ENCODE data around the gene BMP6. TPM values are rescaled to one million over a fixed set of nuclear protein-coding genes. Genes with fewer than 3 reads are reported as not detected.
"Not testable (repeated sequence)": the region's sequence is repeated elsewhere in the genome, so short reads cannot be mapped to it uniquely, and the experiment has no call there.

BMP6 gene
- total RNA-seq, 1 experiment from 2014 or later: 1.9 TPM

GRCh38 chr6:7813193-7813592, 87.3 kb downstream of the BMP6 start:
- intact Hi-C loops (cut with micrococcal nuclease; ENCODE audit: unreplicated experiment): no loop called here

GRCh38 chr6:7813704-7814103, 87.8 kb downstream of the BMP6 start:
- Histone ChIP-seq H3K27me3 (replicated peaks; ENCODE audit: insufficient read depth, low read depth, low read length, poor library complexity) (no peaks in the 10 kb centered on the region), H3K27ac (ENCODE audit: low read depth, low read length, poor library complexity, severe bottlenecking) (no peak overlapping the region), H3K4me3 (ENCODE audit: low read depth, low read length, poor library complexity, severe bottlenecking) (no peak overlapping the region), H3K9me3 (ENCODE audit: low read depth, low read length, poor library complexity, severe bottlenecking) (no peaks in the 10 kb centered on the region), H3K4me1 (ENCODE audit: insufficient read depth, low read length, poor library complexity, severe bottlenecking) (no peaks in the 10 kb centered on the region), H3K36me3 (ENCODE audit: insufficient read depth, low read length, poor library complexity, severe bottlenecking) (no peaks in the 10 kb centered on the region)
- BruUV-seq (replicated peaks): no TSS peak
- TF ChIP-seq CTCF (conservative IDR thresholded peaks at IDR 0.05; ENCODE audit: low read depth, low read length) (no peak), EZH2 (IDR thresholded peaks at IDR 0.05; ENCODE audit: borderline replicate concordance, low read depth, low read length, poor library complexity, severe bottlenecking) (no peak)
- intact Hi-C loops (cut with micrococcal nuclease; ENCODE audit: unreplicated experiment): no loop called here
- POLR2A ChIA-PET (ENCODE audit: low non-redundant PET): interaction anchor here (0.6 kb wide), 1 partner anchor 1257 kb away, joined by 3 read pairs; no protein-coding TSS in a partner anchor
- DNase-seq (ENCODE audit: low spot score): no peak
- CTCF ChIA-PET: no interaction called here

More at GRCh38 chr6:7813193-7813592, 87.3 kb downstream of the BMP6 start:
- Histone ChIP-seq H3K4me3 (ENCODE audit: low read depth, low read length, poor library complexity, severe bottlenecking) (no peak overlapping the region), H3K9me3 (ENCODE audit: low read depth, low read length, poor library complexity, severe bottlenecking) (no peaks in the 10 kb centered on the region), H3K36me3 (ENCODE audit: insufficient read depth, low read length, poor library complexity, severe bottlenecking) (no peaks in the 10 kb centered on the region), H3K27me3 (replicated peaks; ENCODE audit: insufficient read depth, low read depth, low read length, poor library complexity) (no peaks in the 10 kb centered on the region), H3K27ac (ENCODE audit: low read depth, low read length, poor library complexity, severe bottlenecking) (no peak overlapping the region), H3K4me1 (ENCODE audit: insufficient read depth, low read length, poor library complexity, severe bottlenecking) (no peaks in the 10 kb centered on the region)
- ChIA-PET POLR2A (ENCODE audit: low non-redundant PET) (no interaction called here), CTCF (no interaction called here)
- BruUV-seq (replicated peaks): no TSS peak
- TF ChIP-seq EZH2 (IDR thresholded peaks at IDR 0.05; ENCODE audit: borderline replicate concordance, low read depth, low read length, poor library complexity, severe bottlenecking) (no peak), CTCF (conservative IDR thresholded peaks at IDR 0.05; ENCODE audit: low read depth, low read length) (no peak)
- no peak for DNase-seq (ENCODE audit: low spot score)

DNA sequence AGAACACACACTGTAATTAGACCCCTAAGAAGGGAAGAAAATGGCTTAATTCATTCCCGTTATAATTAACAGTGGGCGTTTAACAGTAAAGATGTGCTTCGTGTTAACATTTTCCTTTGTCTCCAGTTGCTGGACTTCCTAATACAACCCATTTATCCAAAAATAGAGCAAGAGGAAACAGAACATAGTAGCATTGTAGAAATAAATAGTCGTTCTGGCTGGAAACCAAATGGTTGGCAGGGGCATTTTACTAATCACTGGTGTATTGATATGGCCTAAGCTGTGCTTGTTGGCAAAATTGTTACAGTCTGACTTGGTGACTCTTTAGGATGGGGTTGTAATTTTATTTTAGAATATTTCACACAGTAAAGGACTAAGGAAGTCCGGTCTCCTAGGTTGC, 89.8 kb downstream of the BMP6 start:
- Histone ChIP-seq H3K9me3 (ENCODE audit: low read depth, low read length, poor library complexity, severe bottlenecking) (no peaks in the 10 kb centered on the region), H3K4me3 (ENCODE audit: low read depth, low read length, poor library complexity, severe bottlenecking) (no peak overlapping the region), H3K36me3 (ENCODE audit: insufficient read depth, low read length, poor library complexity, severe bottlenecking) (no peaks in the 10 kb centered on the region), H3K4me1 (ENCODE audit: insufficient read depth, low read length, poor library complexity, severe bottlenecking) (no peaks in the 10 kb centered on the region), H3K27ac (ENCODE audit: low read depth, low read length, poor library complexity, severe bottlenecking) (no peak overlapping the region), H3K27me3 (replicated peaks; ENCODE audit: insufficient read depth, low read depth, low read length, poor library complexity) (no peaks in the 10 kb centered on the region)
- no peak for DNase-seq (ENCODE audit: low spot score)
- intact Hi-C loops (cut with micrococcal nuclease; ENCODE audit: unreplicated experiment): no loop called here
- BruUV-seq (replicated peaks): no TSS peak
- ChIA-PET POLR2A (ENCODE audit: low non-redundant PET) (no interaction called here), CTCF (no interaction called here)
- TF ChIP-seq CTCF (conservative IDR thresholded peaks at IDR 0.05; ENCODE audit: low read depth, low read length) (no peak), EZH2 (IDR thresholded peaks at IDR 0.05; ENCODE audit: borderline replicate concordance, low read depth, low read length, poor library complexity, severe bottlenecking) (no peak)

DNA sequence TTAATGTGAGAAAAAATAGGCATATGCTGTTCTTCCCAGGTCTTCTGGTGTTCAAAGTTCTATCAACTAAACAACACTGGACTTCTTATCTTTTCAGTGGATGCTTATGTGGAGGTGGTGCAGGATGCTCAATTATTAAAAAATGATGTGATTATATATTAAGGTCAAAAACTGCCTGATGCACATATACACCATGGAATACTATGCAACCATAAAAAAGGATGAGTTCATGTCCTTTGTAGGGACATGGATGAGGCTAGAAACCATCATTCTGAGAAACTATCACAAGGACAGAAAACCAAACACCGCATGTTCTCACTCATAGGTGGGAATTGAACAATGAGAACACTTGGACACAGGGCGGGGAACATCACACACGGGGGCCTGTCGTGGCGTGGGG, 91.3 kb downstream of the BMP6 start:
- H3K9me3 ChIP-seq (ENCODE audit: low read depth, low read length, poor library complexity, severe bottlenecking); H3K4me1 ChIP-seq (ENCODE audit: insufficient read depth, low read length, poor library complexity, severe bottlenecking); H3K27ac ChIP-seq (ENCODE audit: low read depth, low read length, poor library complexity, severe bottlenecking); POLR2A ChIA-PET (ENCODE audit: low non-redundant PET); H3K36me3 ChIP-seq (ENCODE audit: insufficient read depth, low read length, poor library complexity, severe bottlenecking); intact Hi-C loops (cut with micrococcal nuclease; ENCODE audit: unreplicated experiment); DNase-seq (ENCODE audit: low spot score); CTCF ChIA-PET; BruUV-seq (replicated peaks); H3K4me3 ChIP-seq (ENCODE audit: low read depth, low read length, poor library complexity, severe bottlenecking); H3K27me3 ChIP-seq (replicated peaks; ENCODE audit: insufficient read depth, low read depth, low read length, poor library complexity): not testable (repeated sequence)
